HepG2 (cell line): Measurements from ENCODE around the gene SEC14L5. TPM values are rescaled to one million over a fixed set of nuclear protein-coding genes. Genes with fewer than 3 reads are reported as not detected.

Experiments
- ARNT2 ChIP-seq: sonication (generic); formaldehyde crosslinking; IDR thresholded peaks from 2 replicates; pipeline ENCODE4 v1.8.0; 2022; ENCODE audit warnings: mild to moderate bottlenecking, low read depth, missing genetic modification reagents, moderate library complexity
- CBX1 ChIP-seq: IDR thresholded peaks from one replicate; pipeline ENCODE4 v1.6.1; 2016; ENCODE audit warnings: antibody characterized with exemption, low read depth
- CEBPG ChIP-seq: IDR thresholded peaks from 2 replicates; pipeline ENCODE4 v1.6.1; 2016
- DNMT1 ChIP-seq: sonication (generic); formaldehyde crosslinking; IDR thresholded peaks from 2 replicates; pipeline ENCODE4 v1.5.1; 2020; ENCODE audit warnings: mild to moderate bottlenecking, missing genetic modification reagents
- GABPA ChIP-seq, 2 experiments: IDR thresholded peaks; 2 replicates each; pipeline ENCODE4 v1.6.1; 2011 to 2016; ENCODE audit warnings: low read depth in 2 of 2, low read length in 1 of 2, missing biosample characterization in 1 of 2, missing genetic modification characterization in 1 of 2
- HNRNPUL1 ChIP-seq: fragments of 200-400 bp; formaldehyde crosslinking; IDR thresholded peaks from 2 replicates; pipeline ENCODE4 v1.6.1; 2017; ENCODE audit warnings: low read depth, mild to moderate bottlenecking, low read length, moderate library complexity
- JUND ChIP-seq: sonication (generic); formaldehyde crosslinking; IDR thresholded peaks from 2 replicates; pipeline ENCODE4 v1.8.0; 2022; ENCODE audit warnings: mild to moderate bottlenecking, missing genetic modification reagents
- KDM2A ChIP-seq: sonication (generic); formaldehyde crosslinking; IDR thresholded peaks from 2 replicates; pipeline ENCODE4 v1.4.0; 2020; ENCODE audit warnings: low read depth, missing genetic modification reagents, borderline replicate concordance
- MTA1 ChIP-seq: sonication (generic); formaldehyde crosslinking; IDR thresholded peaks from 2 replicates; pipeline ENCODE4 v1.4.0; 2020; ENCODE audit warnings: missing genetic modification reagents, mild to moderate bottlenecking, borderline replicate concordance
- TMF1 ChIP-seq: sonication (generic); formaldehyde crosslinking; IDR thresholded peaks from 2 replicates; pipeline ENCODE4 v1.8.1; 2022; ENCODE audit warnings: low read depth, missing genetic modification reagents
- ZC3H13 ChIP-seq: sonication (generic); formaldehyde crosslinking; IDR thresholded peaks from 2 replicates; pipeline ENCODE4 v1.8.1; 2023; ENCODE audit warnings: mild to moderate bottlenecking, missing genetic modification reagents, moderate library complexity
- ZFP62 ChIP-seq: sonication (generic); formaldehyde crosslinking; IDR thresholded peaks from 2 replicates; pipeline ENCODE4 v1.4.0; 2020; ENCODE audit warnings: missing genetic modification reagents
- ZNF484 ChIP-seq: sonication (generic); formaldehyde crosslinking; IDR thresholded peaks from 2 replicates; pipeline ENCODE4 v1.5.1; 2020; ENCODE audit warnings: mild to moderate bottlenecking, low read depth, missing genetic modification reagents, borderline replicate concordance
- ZNF510 ChIP-seq: sonication (generic); formaldehyde crosslinking; IDR thresholded peaks from 2 replicates; pipeline ENCODE4 v1.4.0; 2020; ENCODE audit warnings: low read depth, mild to moderate bottlenecking, missing genetic modification reagents
- ZNF616 ChIP-seq: sonication (generic); formaldehyde crosslinking; IDR thresholded peaks from 2 replicates; pipeline ENCODE4 v1.5.0; 2020; ENCODE audit warnings: low read depth, mild to moderate bottlenecking, missing genetic modification reagents
- ZNF879 ChIP-seq: sonication (generic); formaldehyde crosslinking; IDR thresholded peaks from 2 replicates; pipeline ENCODE4 v1.8.1; 2023; ENCODE audit warnings: missing genetic modification reagents
- polyA plus RNA-seq, 8 experiments: library from polyadenylated mRNA; depleted of rRNA in 3 of 8; stranded (reverse) in 7 of 8; unstranded in 1 of 8; fragments of >200 nt; fragmentation: Illumina TruSeq in 4 of 8; extraction: Trizol in 4 of 8; gene quantifications; 2 replicates each; pipeline versions ENCODE4 v1.2.1 to v1.2.3, GENCODE V29; 2011 to 2016; ENCODE audit warnings: low read depth in 4 of 8, missing spikeins in 1 of 8, mixed read lengths in 1 of 8; ENCODE audit not compliant: insufficient read depth in 1 of 8
- total RNA-seq, 5 experiments: library from RNA; depleted of rRNA; stranded (reverse); fragments of >200 nt; fragmentation: Illumina TruSeq; extraction: Trizol; gene quantifications; 2 replicates each; pipeline ENCODE4 v1.2.3, GENCODE V29; 2016; ENCODE audit warnings: low read depth in 1 of 5
- TF ChIP-seq, protein P1 (sequence below): IDR thresholded peaks from 2 replicates; pipeline ENCODE4 v1.6.1; 2016; ENCODE audit warnings: mild to moderate bottlenecking
- TF ChIP-seq, protein P2 (sequence below): sonication (generic); formaldehyde crosslinking; IDR thresholded peaks from 2 replicates; pipeline ENCODE4 v1.9.0; 2021; ENCODE audit warnings: missing genetic modification reagents, borderline replicate concordance
- TF ChIP-seq, protein P3 (sequence below): sonication (generic); formaldehyde crosslinking; IDR thresholded peaks from 2 replicates; pipeline ENCODE4 v1.5.1; 2020; ENCODE audit warnings: mild to moderate bottlenecking, missing genetic modification reagents, borderline replicate concordance
- TF ChIP-seq, protein P4 (sequence below): IDR thresholded peaks from 2 replicates; pipeline ENCODE4 v1.6.1; 2016; ENCODE audit warnings: mild to moderate bottlenecking, missing biosample characterization, missing genetic modification reagents

Gene SEC14L5
- total and polyA plus RNA-seq, 2 of the 13 experiments (the other 11 are each of a cell fraction or from before 2014, with no cell fraction given), result 0.40 to 0.42 TPM

DNA sequence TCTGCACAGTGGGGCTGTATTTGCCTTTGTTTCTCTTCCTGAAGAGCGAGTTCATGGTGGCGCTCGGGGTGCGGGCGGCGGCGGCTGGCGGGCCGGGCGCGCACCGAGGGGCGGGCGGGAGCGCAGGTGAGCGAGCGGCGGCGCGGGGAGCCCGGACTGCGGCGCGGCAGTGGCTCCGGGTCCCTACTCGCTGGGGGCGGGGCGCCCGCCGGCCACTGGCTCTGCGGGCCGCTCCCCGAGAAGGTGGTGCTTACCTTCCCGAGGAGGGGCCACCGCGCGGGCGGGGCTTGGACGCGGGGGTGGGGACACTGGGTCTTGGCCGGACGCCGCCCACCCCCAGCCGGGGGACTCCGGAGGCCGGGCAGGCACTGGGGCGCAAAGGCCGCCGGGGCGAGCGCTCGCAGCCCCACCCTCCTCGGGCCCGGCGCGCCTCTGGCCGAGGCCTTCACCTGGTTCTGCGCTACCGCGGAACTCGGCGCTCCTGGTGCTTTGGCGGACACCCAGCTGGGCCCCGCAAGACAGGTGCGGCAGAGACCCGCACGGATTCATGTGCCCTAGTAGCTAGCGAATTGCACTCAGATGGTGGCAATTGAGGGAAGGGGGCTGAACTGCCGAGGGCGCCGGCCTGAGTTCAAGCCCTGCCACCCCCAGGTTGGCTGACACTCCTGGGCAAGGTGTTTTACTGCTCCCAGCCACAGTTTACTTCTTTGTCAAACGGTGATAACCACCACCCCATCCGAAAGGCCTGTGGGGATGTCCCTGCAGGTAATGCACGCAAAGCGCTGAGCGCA lies 20.9 kb upstream of the SEC14L5 start, which contains the start of gene PPL (continued):
- TF ChIP-seq, protein P1, sequence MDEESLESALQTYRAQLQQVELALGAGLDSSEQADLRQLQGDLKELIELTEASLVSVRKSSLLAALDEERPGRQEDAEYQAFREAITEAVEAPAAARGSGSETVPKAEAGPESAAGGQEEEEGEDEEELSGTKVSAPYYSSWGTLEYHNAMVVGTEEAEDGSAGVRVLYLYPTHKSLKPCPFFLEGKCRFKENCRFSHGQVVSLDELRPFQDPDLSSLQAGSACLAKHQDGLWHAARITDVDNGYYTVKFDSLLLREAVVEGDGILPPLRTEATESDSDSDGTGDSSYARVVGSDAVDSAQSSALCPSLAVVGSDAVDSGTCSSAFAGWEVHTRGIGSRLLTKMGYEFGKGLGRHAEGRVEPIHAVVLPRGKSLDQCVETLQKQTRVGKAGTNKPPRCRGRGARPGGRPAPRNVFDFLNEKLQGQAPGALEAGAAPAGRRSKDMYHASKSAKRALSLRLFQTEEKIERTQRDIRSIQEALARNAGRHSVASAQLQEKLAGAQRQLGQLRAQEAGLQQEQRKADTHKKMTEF (CRISPR knock-in tag), result peak; percentile 88
- TF ChIP-seq ZFP62 (CRISPR knock-in tag) (no peak), JUND (CRISPR knock-in tag) (peak; percentile 14; the same call in 1 of the 2 replicates), ARNT2 (CRISPR knock-in tag) (no peak), KDM2A (peak; percentile 52), CBX1 (no peak), DNMT1 (no peak), ZNF616 (CRISPR knock-in tag) (0 out of 2 replicates have a peak, but pooled peaks have one; percentile 74), GABPA (IDR thresholded peaks at IDR 0.05; ENCODE audit: low read depth, low read length) (no peak), GABPA (CRISPR knock-in tag; IDR thresholded peaks at IDR 0.05; ENCODE audit: low read depth) (no peak), ZNF879 (CRISPR knock-in tag) (peak; percentile 73; the same call in 1 of the 2 replicates), ZC3H13 (no peak), ZNF484 (CRISPR knock-in tag) (no peak), HNRNPUL1 (no peak), ZNF510 (no peak), CEBPG (CRISPR knock-in tag) (no peak), TMF1 (no peak; the same call in 1 of the 2 replicates), MTA1 (peak; percentile 91)
- TF ChIP-seq, protein P2, sequence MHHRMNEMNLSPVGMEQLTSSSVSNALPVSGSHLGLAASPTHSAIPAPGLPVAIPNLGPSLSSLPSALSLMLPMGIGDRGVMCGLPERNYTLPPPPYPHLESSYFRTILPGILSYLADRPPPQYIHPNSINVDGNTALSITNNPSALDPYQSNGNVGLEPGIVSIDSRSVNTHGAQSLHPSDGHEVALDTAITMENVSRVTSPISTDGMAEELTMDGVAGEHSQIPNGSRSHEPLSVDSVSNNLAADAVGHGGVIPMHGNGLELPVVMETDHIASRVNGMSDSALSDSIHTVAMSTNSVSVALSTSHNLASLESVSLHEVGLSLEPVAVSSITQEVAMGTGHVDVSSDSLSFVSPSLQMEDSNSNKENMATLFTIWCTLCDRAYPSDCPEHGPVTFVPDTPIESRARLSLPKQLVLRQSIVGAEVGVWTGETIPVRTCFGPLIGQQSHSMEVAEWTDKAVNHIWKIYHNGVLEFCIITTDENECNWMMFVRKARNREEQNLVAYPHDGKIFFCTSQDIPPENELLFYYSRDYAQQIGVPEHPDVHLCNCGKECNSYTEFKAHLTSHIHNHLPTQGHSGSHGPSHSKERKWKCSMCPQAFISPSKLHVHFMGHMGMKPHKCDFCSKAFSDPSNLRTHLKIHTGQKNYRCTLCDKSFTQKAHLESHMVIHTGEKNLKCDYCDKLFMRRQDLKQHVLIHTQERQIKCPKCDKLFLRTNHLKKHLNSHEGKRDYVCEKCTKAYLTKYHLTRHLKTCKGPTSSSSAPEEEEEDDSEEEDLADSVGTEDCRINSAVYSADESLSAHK, result no peak
- TF ChIP-seq, protein P3, sequence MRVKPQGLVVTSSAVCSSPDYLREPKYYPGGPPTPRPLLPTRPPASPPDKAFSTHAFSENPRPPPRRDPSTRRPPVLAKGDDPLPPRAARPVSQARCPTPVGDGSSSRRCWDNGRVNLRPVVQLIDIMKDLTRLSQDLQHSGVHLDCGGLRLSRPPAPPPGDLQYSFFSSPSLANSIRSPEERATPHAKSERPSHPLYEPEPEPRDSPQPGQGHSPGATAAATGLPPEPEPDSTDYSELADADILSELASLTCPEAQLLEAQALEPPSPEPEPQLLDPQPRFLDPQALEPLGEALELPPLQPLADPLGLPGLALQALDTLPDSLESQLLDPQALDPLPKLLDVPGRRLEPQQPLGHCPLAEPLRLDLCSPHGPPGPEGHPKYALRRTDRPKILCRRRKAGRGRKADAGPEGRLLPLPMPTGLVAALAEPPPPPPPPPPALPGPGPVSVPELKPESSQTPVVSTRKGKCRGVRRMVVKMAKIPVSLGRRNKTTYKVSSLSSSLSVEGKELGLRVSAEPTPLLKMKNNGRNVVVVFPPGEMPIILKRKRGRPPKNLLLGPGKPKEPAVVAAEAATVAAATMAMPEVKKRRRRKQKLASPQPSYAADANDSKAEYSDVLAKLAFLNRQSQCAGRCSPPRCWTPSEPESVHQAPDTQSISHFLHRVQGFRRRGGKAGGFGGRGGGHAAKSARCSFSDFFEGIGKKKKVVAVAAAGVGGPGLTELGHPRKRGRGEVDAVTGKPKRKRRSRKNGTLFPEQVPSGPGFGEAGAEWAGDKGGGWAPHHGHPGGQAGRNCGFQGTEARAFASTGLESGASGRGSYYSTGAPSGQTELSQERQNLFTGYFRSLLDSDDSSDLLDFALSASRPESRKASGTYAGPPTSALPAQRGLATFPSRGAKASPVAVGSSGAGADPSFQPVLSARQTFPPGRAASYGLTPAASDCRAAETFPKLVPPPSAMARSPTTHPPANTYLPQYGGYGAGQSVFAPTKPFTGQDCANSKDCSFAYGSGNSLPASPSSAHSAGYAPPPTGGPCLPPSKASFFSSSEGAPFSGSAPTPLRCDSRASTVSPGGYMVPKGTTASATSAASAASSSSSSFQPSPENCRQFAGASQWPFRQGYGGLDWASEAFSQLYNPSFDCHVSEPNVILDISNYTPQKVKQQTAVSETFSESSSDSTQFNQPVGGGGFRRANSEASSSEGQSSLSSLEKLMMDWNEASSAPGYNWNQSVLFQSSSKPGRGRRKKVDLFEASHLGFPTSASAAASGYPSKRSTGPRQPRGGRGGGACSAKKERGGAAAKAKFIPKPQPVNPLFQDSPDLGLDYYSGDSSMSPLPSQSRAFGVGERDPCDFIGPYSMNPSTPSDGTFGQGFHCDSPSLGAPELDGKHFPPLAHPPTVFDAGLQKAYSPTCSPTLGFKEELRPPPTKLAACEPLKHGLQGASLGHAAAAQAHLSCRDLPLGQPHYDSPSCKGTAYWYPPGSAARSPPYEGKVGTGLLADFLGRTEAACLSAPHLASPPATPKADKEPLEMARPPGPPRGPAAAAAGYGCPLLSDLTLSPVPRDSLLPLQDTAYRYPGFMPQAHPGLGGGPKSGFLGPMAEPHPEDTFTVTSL (CRISPR knock-in tag), result 0 out of 2 replicates have a peak, but pooled peaks have one; percentile 2
- TF ChIP-seq, protein P4, sequence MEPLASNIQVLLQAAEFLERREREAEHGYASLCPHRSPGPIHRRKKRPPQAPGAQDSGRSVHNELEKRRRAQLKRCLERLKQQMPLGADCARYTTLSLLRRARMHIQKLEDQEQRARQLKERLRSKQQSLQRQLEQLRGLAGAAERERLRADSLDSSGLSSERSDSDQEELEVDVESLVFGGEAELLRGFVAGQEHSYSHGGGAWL (CRISPR knock-in tag), result no peak
